Mesendoderm (in vitro differentiated cells): ENCODE measurements around the gene BLM.

Source experiments
- DNase-seq: peaks from one replicate; pipeline ENCODE4 v3.0.0; 2013
- H2AK5ac ChIP-seq: 2 replicates; pipeline ENCODE4 v1.6.1; 2013; ENCODE audit warnings: low read length, inconsistent platforms
- H2BK120ac ChIP-seq: 2 replicates; pipeline ENCODE4 v1.6.1; 2013; ENCODE audit warnings: low read depth, mild to moderate bottlenecking, low read length, moderate library complexity, mixed read lengths
- H2BK15ac ChIP-seq: replicated peaks from 2 replicates; pipeline ENCODE4 v1.6.1; 2013; ENCODE audit warnings: low read depth, mild to moderate bottlenecking, moderate library complexity
- H2BK5ac ChIP-seq: 2 replicates; pipeline ENCODE4 v1.6.1; 2013; ENCODE audit warnings: low read length, inconsistent platforms
- H3K18ac ChIP-seq: 2 replicates; pipeline ENCODE4 v1.6.1; 2013; ENCODE audit warnings: mild to moderate bottlenecking, low read length, mixed read lengths
- H3K23ac ChIP-seq: one replicate; pipeline ENCODE4 v1.6.1; 2013; ENCODE audit warnings: low read length
- H3K27ac ChIP-seq: 2 replicates; pipeline ENCODE4 v1.5.1; 2013; ENCODE audit warnings: low read depth, mild to moderate bottlenecking, inconsistent platforms, low read length, moderate library complexity
- H3K27me3 ChIP-seq: 2 replicates; pipeline ENCODE4 v1.6.1; 2013; ENCODE audit warnings: low read length, control low read depth, mild to moderate bottlenecking, inconsistent platforms; ENCODE audit not compliant: insufficient read depth, poor library complexity
- H3K36me3 ChIP-seq: 2 replicates; pipeline ENCODE4 v1.6.1; 2013; ENCODE audit warnings: low read length, inconsistent platforms; ENCODE audit not compliant: control insufficient read depth, insufficient read depth
- H3K4ac ChIP-seq: one replicate; pipeline ENCODE4 v1.6.1; 2013; ENCODE audit warnings: low read depth, mild to moderate bottlenecking, low read length, moderate library complexity
- H3K4me1 ChIP-seq: 2 replicates; pipeline ENCODE4 v1.6.1; 2013; ENCODE audit warnings: low read depth, low read length, inconsistent platforms; ENCODE audit not compliant: control insufficient read depth
- H3K4me2 ChIP-seq: 2 replicates; pipeline ENCODE4 v1.6.1; 2013; ENCODE audit warnings: low read length
- H3K4me3 ChIP-seq: 2 replicates; pipeline ENCODE4 v1.5.1; 2013; ENCODE audit warnings: mild to moderate bottlenecking, low read length
- H3K56ac ChIP-seq: one replicate; pipeline ENCODE4 v1.6.1; 2013; ENCODE audit warnings: low read length
- H3K79me1 ChIP-seq: 2 replicates; pipeline ENCODE4 v1.6.1; 2013; ENCODE audit warnings: low read length, inconsistent platforms
- H3K79me2 ChIP-seq: 2 replicates; pipeline ENCODE4 v1.6.1; 2013; ENCODE audit warnings: mild to moderate bottlenecking, low read length; ENCODE audit not compliant: control insufficient read depth, insufficient read depth
- H3K9ac ChIP-seq: 2 replicates; pipeline ENCODE4 v1.6.1; 2013; ENCODE audit warnings: low read length, inconsistent platforms
- H4K5ac ChIP-seq: one replicate; pipeline ENCODE4 v1.6.1; 2013; ENCODE audit warnings: low read length
- H4K8ac ChIP-seq: one replicate; pipeline ENCODE4 v1.6.1; 2013; ENCODE audit warnings: low read depth, mild to moderate bottlenecking, control low read depth, low read length, moderate library complexity
- WGBS: extraction: QIAGEN DNeasy Blood & Tissue Kit; methylation state at CpG from one replicate; pipeline ENCODE4 v1.1.7; 2013; ENCODE audit warnings: low lambda C conversion rate, missing lambda C conversion rate; ENCODE audit not compliant: insufficient coverage; ENCODE audit errors: extremely low coverage; 5-methylcytosine and 5-hydroxymethylcytosine counted together

The BLM gene

DNA sequence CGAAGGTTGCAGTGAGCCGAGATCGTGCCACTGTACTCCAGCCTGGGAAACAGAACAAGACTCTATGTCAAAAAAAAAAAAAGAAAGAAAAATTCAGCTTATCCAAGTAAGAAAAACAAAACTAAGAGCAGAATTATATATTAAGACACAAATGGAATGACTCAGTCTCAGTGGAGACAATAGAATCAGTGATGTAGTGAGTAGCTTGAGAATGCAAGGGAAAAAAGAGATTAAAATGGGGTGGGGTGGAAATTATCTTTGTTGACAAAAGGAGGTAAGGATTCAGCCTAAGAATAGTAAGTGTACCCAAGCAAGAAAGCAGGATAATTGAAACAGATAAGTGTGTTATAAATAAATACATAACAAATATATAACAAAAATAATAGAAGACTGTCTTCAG lies 70.7 kb downstream of the BLM start:
- Histone ChIP-seq H2AK5ac (no peak overlapping the region), H3K36me3 (peaks cover 8% of the 10 kb centered on the region), H2BK5ac (no peak overlapping the region), H3K18ac (no peak overlapping the region), H3K9ac (no peak overlapping the region), H3K4ac (no peak overlapping the region), H3K4me1 (no peaks in the 10 kb centered on the region), H2BK120ac (no peak overlapping the region), H3K4me2 (no peak overlapping the region), H2BK15ac (no peak overlapping the region), H3K4me3 (no peak overlapping the region), H3K79me2 (no peaks in the 10 kb centered on the region), H3K79me1 (no peaks in the 10 kb centered on the region), H3K56ac (no peak overlapping the region), H3K23ac (no peak overlapping the region), H3K27ac (no peak overlapping the region), H4K5ac (no peak overlapping the region), H4K8ac (no peak overlapping the region), H3K27me3 (no peaks in the 10 kb centered on the region)
- DNase-seq, result no peak
- no CpG with 5 or more reads among the region's 3 CpGs for WGBS

DNA sequence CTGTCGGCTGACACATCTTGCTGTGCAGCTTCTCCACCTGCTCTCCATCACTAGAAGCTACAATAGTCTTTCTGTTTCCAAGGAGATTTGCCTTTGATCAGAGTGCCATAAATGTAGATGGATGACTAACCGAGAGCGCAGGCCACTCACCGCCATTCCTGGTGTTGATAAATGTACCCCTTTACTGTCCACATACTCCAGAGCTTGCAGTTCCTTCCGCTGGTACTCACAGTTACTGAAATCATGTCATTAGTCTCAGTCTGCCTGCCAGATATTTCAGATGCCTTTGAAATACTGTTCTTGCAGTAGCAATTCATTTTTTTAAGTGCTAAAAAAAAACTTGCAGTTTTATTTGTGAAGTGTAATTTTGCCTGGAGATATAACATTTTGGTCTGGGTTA lies 72.3 kb downstream of the BLM start:
- no peak overlapping the region for H3K4me3 ChIP-seq
- no peak overlapping the region for H3K56ac ChIP-seq
- no peaks in the 10 kb centered on the region for H3K4me1 ChIP-seq
- DNase-seq, result no peak
- H2AK5ac ChIP-seq, result no peak overlapping the region
- H4K5ac ChIP-seq, result no peak overlapping the region
- H4K8ac ChIP-seq, result no peak overlapping the region
- no peak overlapping the region for H3K4me2 ChIP-seq
- WGBS, result no CpG with 5 or more reads among the region's 5 CpGs
- peaks cover 8% of the 10 kb centered on the region for H3K36me3 ChIP-seq
- H3K9ac ChIP-seq, result no peak overlapping the region
- H3K27ac ChIP-seq, result no peak overlapping the region
- H3K79me2 ChIP-seq, result no peaks in the 10 kb centered on the region
- no peaks in the 10 kb centered on the region for H3K79me1 ChIP-seq
- no peak overlapping the region for H3K4ac ChIP-seq
- no peak overlapping the region for H2BK15ac ChIP-seq
- H2BK120ac ChIP-seq, result no peak overlapping the region
- no peaks in the 10 kb centered on the region for H3K27me3 ChIP-seq
- H3K18ac ChIP-seq, result no peak overlapping the region
- no peak overlapping the region for H3K23ac ChIP-seq
- no peak overlapping the region for H2BK5ac ChIP-seq

DNA sequence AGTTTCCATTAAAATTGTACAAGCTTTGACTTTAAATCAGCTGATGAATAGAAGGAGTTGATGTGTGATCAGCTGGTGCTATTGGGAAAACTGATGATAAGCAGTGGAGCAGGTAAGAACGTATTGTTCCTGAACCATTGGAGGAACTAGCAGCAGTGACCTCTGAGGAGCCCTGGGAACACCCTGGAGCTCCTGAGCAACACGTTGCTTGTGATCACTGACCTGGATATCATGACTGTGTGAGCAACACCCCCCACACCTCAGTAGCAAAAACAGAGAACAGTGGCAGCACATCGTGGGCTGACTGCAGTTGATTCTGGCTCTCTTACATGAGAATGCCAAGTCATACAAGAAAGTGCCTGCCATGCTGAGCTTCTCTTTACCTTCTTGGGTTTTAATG lies 72.9 kb downstream of the BLM start:
- Histone ChIP-seq H3K4me3 (no peak overlapping the region), H2AK5ac (no peak overlapping the region), H2BK120ac (no peak overlapping the region), H3K56ac (no peak overlapping the region), H4K5ac (no peak overlapping the region), H3K36me3 (peaks cover 6% of the 10 kb centered on the region), H3K27me3 (no peaks in the 10 kb centered on the region), H3K79me1 (no peaks in the 10 kb centered on the region), H3K4ac (no peak overlapping the region), H3K79me2 (no peaks in the 10 kb centered on the region), H2BK5ac (no peak overlapping the region), H2BK15ac (no peak overlapping the region), H3K4me1 (no peaks in the 10 kb centered on the region), H3K9ac (no peak overlapping the region), H3K4me2 (no peak overlapping the region), H4K8ac (no peak overlapping the region), H3K23ac (no peak overlapping the region), H3K18ac (no peak overlapping the region), H3K27ac (no peak overlapping the region)
- no CpG with 5 or more reads among the region's 3 CpGs for WGBS
- no peak for DNase-seq

DNA sequence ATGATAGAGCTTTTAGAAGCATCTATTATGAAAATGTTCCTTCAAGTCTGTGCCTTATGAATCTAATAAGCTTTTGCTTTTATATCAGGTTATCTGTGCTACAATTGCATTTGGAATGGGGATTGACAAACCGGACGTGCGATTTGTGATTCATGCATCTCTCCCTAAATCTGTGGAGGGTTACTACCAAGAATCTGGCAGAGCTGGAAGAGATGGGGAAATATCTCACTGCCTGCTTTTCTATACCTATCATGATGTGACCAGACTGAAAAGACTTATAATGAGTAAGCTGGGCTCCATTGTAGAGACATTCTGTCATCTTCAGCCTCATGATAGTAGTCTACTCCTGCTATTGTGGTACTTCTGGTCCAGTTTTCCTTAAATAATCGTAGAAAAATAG lies 73.4 kb downstream of the BLM start:
- H2BK120ac ChIP-seq, result no peak overlapping the region
- H3K4me1 ChIP-seq, result no peaks in the 10 kb centered on the region
- H3K56ac ChIP-seq, result no peak overlapping the region
- no peak overlapping the region for H3K4ac ChIP-seq
- no peak overlapping the region for H2AK5ac ChIP-seq
- H3K9ac ChIP-seq, result no peak overlapping the region
- no peak overlapping the region for H3K18ac ChIP-seq
- no peaks in the 10 kb centered on the region for H3K79me1 ChIP-seq
- no peak overlapping the region for H3K23ac ChIP-seq
- H2BK15ac ChIP-seq, result no peak overlapping the region
- no peak overlapping the region for H2BK5ac ChIP-seq
- no peak overlapping the region for H3K4me3 ChIP-seq
- no CpG with 5 or more reads among the region's 4 CpGs for WGBS
- no peaks in the 10 kb centered on the region for H3K27me3 ChIP-seq
- no peak overlapping the region for H4K5ac ChIP-seq
- no peak overlapping the region for H3K27ac ChIP-seq
- H3K79me2 ChIP-seq, result no peaks in the 10 kb centered on the region
- no peak for DNase-seq
- H3K4me2 ChIP-seq, result no peak overlapping the region
- H3K36me3 ChIP-seq, result peaks cover 6% of the 10 kb centered on the region
- H4K8ac ChIP-seq, result no peak overlapping the region

DNA sequence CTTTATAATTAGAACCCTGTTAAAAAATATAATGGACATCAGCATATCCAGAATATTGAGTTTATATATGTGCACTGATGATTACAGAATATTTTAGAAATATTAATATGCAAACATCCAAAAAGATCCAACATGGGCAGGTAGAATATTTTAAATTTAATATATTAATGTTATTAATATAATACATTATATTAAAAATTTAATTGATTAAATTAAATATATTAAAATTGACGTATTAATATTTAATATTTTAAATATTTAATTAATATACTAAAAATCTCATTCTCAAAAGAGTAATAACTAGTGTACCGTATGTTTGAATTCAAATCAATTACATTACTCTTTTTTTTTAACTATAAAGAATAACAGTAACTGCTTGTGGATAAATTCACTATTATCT lies 77.4 kb downstream of the BLM start:
- H3K4ac ChIP-seq, result no peak overlapping the region
- no peak overlapping the region for H3K4me2 ChIP-seq
- H2BK5ac ChIP-seq, result no peak overlapping the region
- no peaks in the 10 kb centered on the region for H3K27me3 ChIP-seq
- no peak overlapping the region for H3K4me3 ChIP-seq
- H2AK5ac ChIP-seq, result no peak overlapping the region
- H3K79me2 ChIP-seq, result no peaks in the 10 kb centered on the region
- H3K27ac ChIP-seq, result no peak overlapping the region
- H4K8ac ChIP-seq, result no peak overlapping the region
- no peak overlapping the region for H2BK15ac ChIP-seq
- no peak overlapping the region for H3K56ac ChIP-seq
- no peak overlapping the region for H2BK120ac ChIP-seq
- H3K36me3 ChIP-seq, result peaks cover 4% of the 10 kb centered on the region
- H3K18ac ChIP-seq, result no peak overlapping the region
- no peaks in the 10 kb centered on the region for H3K79me1 ChIP-seq
- no peak overlapping the region for H3K9ac ChIP-seq
- no peaks in the 10 kb centered on the region for H3K4me1 ChIP-seq
- no peak for DNase-seq
- H4K5ac ChIP-seq, result no peak overlapping the region
- WGBS, result no CpG with 5 or more reads among the region's 2 CpGs
- H3K23ac ChIP-seq, result no peak overlapping the region

DNA sequence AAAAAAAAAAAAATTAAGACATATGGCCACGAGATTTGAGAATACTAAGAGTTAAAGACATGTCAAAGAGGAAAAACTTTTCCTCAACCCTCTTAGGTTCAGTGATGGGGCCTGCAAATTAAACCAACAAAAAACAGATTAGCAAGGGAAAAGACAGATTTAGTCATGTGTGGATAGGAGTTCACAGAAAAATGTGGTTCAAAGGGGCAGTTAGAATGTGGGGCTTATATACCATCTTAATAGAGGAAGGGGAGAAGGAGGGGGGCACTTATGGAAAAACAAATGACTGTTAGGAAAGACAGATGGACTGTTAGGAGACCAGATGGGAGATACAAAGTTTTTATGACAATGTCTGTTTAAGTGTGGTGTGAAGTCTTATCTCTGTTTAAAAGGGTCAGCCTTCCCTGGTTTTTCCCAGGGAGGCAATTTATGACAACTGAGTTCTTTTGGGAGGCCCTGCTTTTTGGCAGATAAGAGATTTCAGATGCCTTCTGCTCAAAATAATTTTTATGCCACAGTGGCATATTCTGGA lies 82.6 kb downstream of the BLM start:
- H4K8ac ChIP-seq, result no peak overlapping the region
- no peak overlapping the region for H3K23ac ChIP-seq
- H3K4me2 ChIP-seq, result no peak overlapping the region
- no peak overlapping the region for H2BK15ac ChIP-seq
- H3K79me1 ChIP-seq, result no peaks in the 10 kb centered on the region
- no peak overlapping the region for H2BK120ac ChIP-seq
- H3K4me1 ChIP-seq, result no peaks in the 10 kb centered on the region
- no peaks in the 10 kb centered on the region for H3K79me2 ChIP-seq
- no CpG with 5 or more reads among the region's 1 CpG for WGBS
- no peak overlapping the region for H3K56ac ChIP-seq
- no peaks in the 10 kb centered on the region for H3K27me3 ChIP-seq
- peaks cover 1% of the 10 kb centered on the region for H3K36me3 ChIP-seq
- no peak overlapping the region for H3K27ac ChIP-seq
- H2AK5ac ChIP-seq, result no peak overlapping the region
- no peak overlapping the region for H3K4ac ChIP-seq
- no peak for DNase-seq
- no peak overlapping the region for H3K18ac ChIP-seq
- H2BK5ac ChIP-seq, result no peak overlapping the region
- H3K9ac ChIP-seq, result no peak overlapping the region
- no peak overlapping the region for H3K4me3 ChIP-seq
- H4K5ac ChIP-seq, result no peak overlapping the region
